HCT116 (cell line): ENCODE measurements around the gene FH. TPM values are rescaled to one million over a fixed set of nuclear protein-coding genes. Genes with fewer than 3 reads are reported as not detected.

Experiments
- ATAC-seq: fragments of 200-7000 bp; cut with Tn5 transposase; 2 replicates; pipeline ENCODE4 v1.9.1; 2020; ENCODE audit warnings: mild to moderate bottlenecking, moderate library complexity
- BruUV-seq: library from RNA; stranded (reverse); fragments of 400-500 nt; replicated peaks from 2 replicates; lab custom pipeline; 2021; lab: Mats Ljungman, UMichigan
- CTCF ChIA-PET: fragments of 300-600 bp; sonication (Branson Sonifier 250); formaldehyde crosslinking; loops from one replicate; lab custom pipeline; 2021; ENCODE audit warnings: antibody characterized with exemption; lab: Charles Lee
- POLR2A ChIA-PET: fragments of 300-600, 350-600 bp; sonication (Branson Sonifier 250); formaldehyde crosslinking; loops from one replicate; lab custom pipeline; 2021; ENCODE audit warnings: antibody characterized with exemption; lab: Charles Lee
- RAD21 ChIA-PET, 2 experiments: fragments of 300-600 bp; sonication (Branson Sonifier 250); formaldehyde crosslinking; loops; one replicate each; lab custom pipeline; 2023; ENCODE audit warnings: low total read pairs in 2 of 2; ENCODE audit not compliant: uncharacterized antibody in 2 of 2, unreplicated experiment in 2 of 2, low non-redundant PET in 1 of 2; lab: Charles Lee
- DNase-seq: peaks from one replicate; pipeline ENCODE4 v3.0.0-alpha.2; 2010; ENCODE audit warnings: low read depth, low spot score
- H2AFZ ChIP-seq: fragments of 200-600 bp; shearing (Covaris generic), sonication (generic); 2 replicates; pipeline ENCODE4 v1.6.1; 2017; ENCODE audit warnings: low read depth, mixed run types, mixed read lengths, antibody characterized with exemption, low read length; ENCODE audit not compliant: poor library complexity, severe bottlenecking
- H3K27ac ChIP-seq: 2 replicates; pipeline ENCODE4 v1.5.1; 2012; ENCODE audit warnings: low read depth, low read length
- H3K27me3 ChIP-seq: fragments of 200-600 bp; sonication (generic); 2 replicates; pipeline ENCODE4 v1.6.1; 2016; ENCODE audit warnings: mixed run types, low read length, mixed read lengths; ENCODE audit not compliant: insufficient read depth
- H3K36me3 ChIP-seq, 2 experiments: fragments of 200-500 bp in 1 of 2; fragments of 200-600 bp in 1 of 2; sonication (Bioruptor generic) in 1 of 2; sonication (generic) in 1 of 2; 2 replicates each; pipeline versions ENCODE4 v1.5.1 to v1.6.1; 2014 to 2016; ENCODE audit warnings: low read length in 2 of 2, inconsistent platforms in 1 of 2, mixed read lengths in 1 of 2, mixed run types in 1 of 2; ENCODE audit not compliant: insufficient read depth in 2 of 2, control insufficient read depth in 1 of 2
- H3K4me1 ChIP-seq, 2 experiments: fragments of 200-600 bp in 1 of 2; sonication (generic) in 1 of 2; 2 replicates each; pipeline versions ENCODE4 v1.5.1 to v1.6.1; 2012 to 2017; ENCODE audit warnings: low read length in 2 of 2, inconsistent platforms in 1 of 2, mild to moderate bottlenecking in 1 of 2, mixed read lengths in 1 of 2, mixed run types in 1 of 2, moderate library complexity in 1 of 2; ENCODE audit not compliant: insufficient read depth in 2 of 2, control insufficient read depth in 1 of 2
- H3K4me2 ChIP-seq: fragments of 200-600 bp; sonication (generic); 2 replicates; pipeline ENCODE4 v1.6.1; 2017; ENCODE audit warnings: mixed run types, low read length, mixed read lengths
- H3K4me3 ChIP-seq, 2 experiments: fragments of 200-600 bp in 1 of 2; sonication (generic) in 1 of 2; replicated peaks in 1 of 2; 2 replicates each; pipeline ENCODE4 v1.5.1; 2011 to 2016; ENCODE audit warnings: low read length in 2 of 2, control low read depth in 1 of 2, low read depth in 1 of 2, mild to moderate bottlenecking in 1 of 2, mixed read lengths in 1 of 2, mixed run types in 1 of 2
- H3K79me2 ChIP-seq: fragments of 200-600 bp; sonication (generic); 2 replicates; pipeline ENCODE4 v1.6.1; 2017; ENCODE audit warnings: mild to moderate bottlenecking, mixed run types, low read length, moderate library complexity, mixed read lengths; ENCODE audit not compliant: insufficient read depth
- H3K9ac ChIP-seq: fragments of 200-600 bp; sonication (generic); 2 replicates; pipeline ENCODE4 v1.6.1; 2016; ENCODE audit warnings: low read length, mixed read lengths
- H3K9me2 ChIP-seq: fragments of 200-600 bp; sonication (generic), shearing (Covaris generic); 2 replicates; pipeline ENCODE4 v1.6.1; 2017; ENCODE audit warnings: mixed run types, mild to moderate bottlenecking, moderate library complexity; ENCODE audit not compliant: insufficient read depth
- H3K9me3 ChIP-seq, 2 experiments: fragments of 200-500 bp in 1 of 2; fragments of 200-600 bp in 1 of 2; sonication (Bioruptor generic) in 1 of 2; sonication (generic) in 1 of 2; 2 replicates each; pipeline ENCODE4 v1.6.1; 2014 to 2017; ENCODE audit warnings: low read length in 2 of 2, mixed read lengths in 2 of 2, inconsistent platforms in 1 of 2, low read depth in 1 of 2, mild to moderate bottlenecking in 1 of 2, mixed run types in 1 of 2, moderate library complexity in 1 of 2; ENCODE audit not compliant: control insufficient read depth in 1 of 2, insufficient read depth in 1 of 2
- H4K20me1 ChIP-seq: fragments of 200-600 bp; sonication (generic), shearing (Covaris generic); 2 replicates; pipeline ENCODE4 v1.6.1; 2017; ENCODE audit warnings: mixed run types, mild to moderate bottlenecking, moderate library complexity; ENCODE audit not compliant: insufficient read depth
- CBX3 ChIP-seq: IDR thresholded peaks from 2 replicates; pipeline ENCODE4 v1.6.1; 2012; ENCODE audit warnings: low read depth
- CEBPB ChIP-seq: IDR thresholded peaks from 2 replicates; pipeline ENCODE4 v1.6.1; 2012; ENCODE audit warnings: low read depth
- EGR1 ChIP-seq: IDR thresholded peaks from 2 replicates; pipeline ENCODE4 v1.6.1; 2012; ENCODE audit warnings: low read depth
- ELF1 ChIP-seq: IDR thresholded peaks from 2 replicates; pipeline ENCODE4 v1.6.1; 2012; ENCODE audit warnings: low read depth, borderline replicate concordance
- EZH2 ChIP-seq: fragments of 200-600 bp; sonication (generic); IDR thresholded peaks from 2 replicates; pipeline ENCODE4 v1.6.1; 2017; ENCODE audit warnings: antibody characterized with exemption, mixed run types
- FOSL1 ChIP-seq: IDR thresholded peaks from 2 replicates; pipeline ENCODE4 v1.6.1; 2012; ENCODE audit warnings: low read depth
- JUND ChIP-seq: IDR thresholded peaks from 2 replicates; pipeline ENCODE4 v1.6.1; 2012
- POLR2A ChIP-seq: IDR thresholded peaks from 2 replicates; pipeline ENCODE4 v1.7.0; 2011; ENCODE audit warnings: borderline replicate concordance; ENCODE audit not compliant: insufficient read depth, insufficient read length; ENCODE audit errors: extremely low read depth
- POLR2AphosphoS5 ChIP-seq: IDR thresholded peaks from 2 replicates; pipeline ENCODE4 v1.6.1; 2011; ENCODE audit warnings: mild to moderate bottlenecking, low read depth, low read length, moderate library complexity
- RAD21 ChIP-seq: IDR thresholded peaks from 2 replicates; pipeline ENCODE4 v1.6.1; 2012; ENCODE audit warnings: low read depth, mild to moderate bottlenecking
- SIN3A ChIP-seq: IDR thresholded peaks from 2 replicates; pipeline ENCODE4 v1.6.1; 2012; ENCODE audit warnings: low read depth
- SP1 ChIP-seq: IDR thresholded peaks from 2 replicates; pipeline ENCODE4 v1.6.1; 2012; ENCODE audit warnings: low read depth
- SRF ChIP-seq: IDR thresholded peaks from 2 replicates; pipeline ENCODE4 v1.6.1; 2012; ENCODE audit warnings: low read depth
- TCF7L2 ChIP-seq: IDR thresholded peaks from 2 replicates; pipeline ENCODE4 v1.7.0; 2011; ENCODE audit warnings: borderline replicate concordance, inconsistent platforms; ENCODE audit not compliant: insufficient read depth, insufficient read length; ENCODE audit errors: extremely low read depth
- YY1 ChIP-seq: IDR thresholded peaks from 2 replicates; pipeline ENCODE4 v1.6.1; 2011; ENCODE audit warnings: low read length, low read depth, moderate library complexity, mild to moderate bottlenecking; ENCODE audit not compliant: insufficient replicate concordance; ENCODE audit errors: extremely low read depth
- ZBTB33 ChIP-seq: IDR thresholded peaks from 2 replicates; pipeline ENCODE4 v1.6.1; 2011; ENCODE audit warnings: mild to moderate bottlenecking, low read length, moderate library complexity; ENCODE audit not compliant: insufficient replicate concordance; ENCODE audit errors: extremely low read depth
- ZNF274 ChIP-seq: fragments of 200-500 bp; sonication (Bioruptor generic); IDR thresholded peaks from 2 replicates; pipeline ENCODE4 v1.6.1; 2014; ENCODE audit warnings: mild to moderate bottlenecking, low read depth, low read length, inconsistent platforms
- intact Hi-C: fragments of 100-400 bp; cut with micrococcal nuclease; formaldehyde crosslinking; loops from 2 replicates; pipeline ENCODE4 v1.10.0; 2022
- total RNA-seq: library from RNA; stranded (reverse); gene quantifications from one replicate; pipeline ENCODE4 v1.2.1, GENCODE V29; 2021; ENCODE audit not compliant: unreplicated experiment
- TF ChIP-seq, protein P1 (sequence below): IDR thresholded peaks from 2 replicates; pipeline ENCODE4 v1.6.1; 2012
- TF ChIP-seq, protein P2 (sequence below): IDR thresholded peaks from 2 replicates; pipeline ENCODE4 v1.6.1; 2012; ENCODE audit warnings: low read depth

Gene FH
- total RNA-seq, 1 experiment from 2014 or later: 67.7 TPM

GRCh38 chr1:241536304-241536703 is 16.7 kb upstream of the FH start:
- H4K20me1 ChIP-seq: no peaks in the 10 kb centered on the region
- BruUV-seq: no TSS peak
- intact Hi-C loops: no loop called here
- H3K27me3 ChIP-seq: no peaks in the 10 kb centered on the region
- DNase-seq (no peak), ATAC-seq (no peak)
- CTCF ChIA-PET: no interaction called here
- TF ChIP-seq TCF7L2: no peak
- TF ChIP-seq CBX3: no peak
- TF ChIP-seq, protein P1, sequence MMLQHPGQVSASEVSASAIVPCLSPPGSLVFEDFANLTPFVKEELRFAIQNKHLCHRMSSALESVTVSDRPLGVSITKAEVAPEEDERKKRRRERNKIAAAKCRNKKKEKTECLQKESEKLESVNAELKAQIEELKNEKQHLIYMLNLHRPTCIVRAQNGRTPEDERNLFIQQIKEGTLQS: no peak
- no peak for TF ChIP-seq ZBTB33
- TF ChIP-seq SP1: no peak
- TF ChIP-seq SIN3A: no peak
- no peak for TF ChIP-seq JUND
- TF ChIP-seq, protein P2, sequence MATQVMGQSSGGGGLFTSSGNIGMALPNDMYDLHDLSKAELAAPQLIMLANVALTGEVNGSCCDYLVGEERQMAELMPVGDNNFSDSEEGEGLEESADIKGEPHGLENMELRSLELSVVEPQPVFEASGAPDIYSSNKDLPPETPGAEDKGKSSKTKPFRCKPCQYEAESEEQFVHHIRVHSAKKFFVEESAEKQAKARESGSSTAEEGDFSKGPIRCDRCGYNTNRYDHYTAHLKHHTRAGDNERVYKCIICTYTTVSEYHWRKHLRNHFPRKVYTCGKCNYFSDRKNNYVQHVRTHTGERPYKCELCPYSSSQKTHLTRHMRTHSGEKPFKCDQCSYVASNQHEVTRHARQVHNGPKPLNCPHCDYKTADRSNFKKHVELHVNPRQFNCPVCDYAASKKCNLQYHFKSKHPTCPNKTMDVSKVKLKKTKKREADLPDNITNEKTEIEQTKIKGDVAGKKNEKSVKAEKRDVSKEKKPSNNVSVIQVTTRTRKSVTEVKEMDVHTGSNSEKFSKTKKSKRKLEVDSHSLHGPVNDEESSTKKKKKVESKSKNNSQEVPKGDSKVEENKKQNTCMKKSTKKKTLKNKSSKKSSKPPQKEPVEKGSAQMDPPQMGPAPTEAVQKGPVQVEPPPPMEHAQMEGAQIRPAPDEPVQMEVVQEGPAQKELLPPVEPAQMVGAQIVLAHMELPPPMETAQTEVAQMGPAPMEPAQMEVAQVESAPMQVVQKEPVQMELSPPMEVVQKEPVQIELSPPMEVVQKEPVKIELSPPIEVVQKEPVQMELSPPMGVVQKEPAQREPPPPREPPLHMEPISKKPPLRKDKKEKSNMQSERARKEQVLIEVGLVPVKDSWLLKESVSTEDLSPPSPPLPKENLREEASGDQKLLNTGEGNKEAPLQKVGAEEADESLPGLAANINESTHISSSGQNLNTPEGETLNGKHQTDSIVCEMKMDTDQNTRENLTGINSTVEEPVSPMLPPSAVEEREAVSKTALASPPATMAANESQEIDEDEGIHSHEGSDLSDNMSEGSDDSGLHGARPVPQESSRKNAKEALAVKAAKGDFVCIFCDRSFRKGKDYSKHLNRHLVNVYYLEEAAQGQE: no peak
- TF ChIP-seq EZH2: no peak
- TF ChIP-seq YY1: no peak
- TF ChIP-seq RAD21: no peak
- TF ChIP-seq POLR2AphosphoS5: no peak
- no peak for TF ChIP-seq ZNF274
- no peak for TF ChIP-seq CEBPB
- no peak for TF ChIP-seq EGR1
- TF ChIP-seq POLR2A: no peak
- TF ChIP-seq SRF: no peak
- no peak for TF ChIP-seq FOSL1
- TF ChIP-seq ELF1: no peak
- no peaks in the 10 kb centered on the region for H3K36me3 ChIP-seq
- H2AFZ ChIP-seq: no peak overlapping the region
- no peaks in the 10 kb centered on the region for H3K9me3 ChIP-seq
- no peak overlapping the region for H3K9ac ChIP-seq
- POLR2A ChIA-PET: no interaction called here
- H3K27ac ChIP-seq: no peak overlapping the region
- no peak overlapping the region for H3K4me2 ChIP-seq
- H3K9me2 ChIP-seq: no peaks in the 10 kb centered on the region; the same call in 1 of the 2 replicates
- RAD21 ChIA-PET: interaction anchor here in 1 of 2 experiments (0.9 kb wide), 1 partner anchor 74 kb away, joined by 3 read pairs; no protein-coding TSS in a partner anchor
- H3K4me3 ChIP-seq: no peak overlapping the region
- H3K79me2 ChIP-seq: no peaks in the 10 kb centered on the region
- 0 out of 4 replicates have a peak, but pooled peaks cover 0 to 5% of the 10 kb centered on the region in 2 experiments for H3K4me1 ChIP-seq
